GM21717 (cell line): Measurements from ENCODE around the gene PNLDC1.

ENCODE experiments used
- ATAC-seq: cut with Tn5 transposase; IDR thresholded peaks from one replicate; pipeline ENCODE4 v1.9.1; 2021; ENCODE audit warnings: mild to moderate bottlenecking, moderate library complexity; ENCODE audit not compliant: unreplicated experiment

Gene PNLDC1

GRCh38 chr6:159800141-159800865 lies at the start of gene PNLDC1:
Gene PNLDC1, plus strand, starts transcription at chr6:159800276. Its CDS starts 32 bp downstream, at chr6:159800308.
- ATAC-seq = no peak

- no peak for ATAC-seq
These were observed 48.6 kb upstream of the PNLDC1 start for GRCh38 chr6:159751448-159751847.

GRCh38 chr6:159753081-159753872 lies 46.8 kb upstream of the PNLDC1 start:
- no peak for ATAC-seq

- no peak for ATAC-seq
These were observed 45.7 kb upstream of the PNLDC1 start for GRCh38 chr6:159754401-159754800.

GRCh38 chr6:159754959-159755914 lies 44.8 kb upstream of the PNLDC1 start:
- no peak for ATAC-seq

- ATAC-seq = no peak
These were observed 43.6 kb upstream of the PNLDC1 start for GRCh38 chr6:159756508-159756907.

- no peak for ATAC-seq
These were observed 41.8 kb upstream of the PNLDC1 start for GRCh38 chr6:159758031-159759001.

- no peak for ATAC-seq
These were observed 40.4 kb upstream of the PNLDC1 start for GRCh38 chr6:159759645-159760044.

GRCh38 chr6:159760602-159761057 lies 39.4 kb upstream of the PNLDC1 start:
- no peak for ATAC-seq

- peak; percentile 1 for ATAC-seq
These were observed 38.8 kb upstream of the PNLDC1 start for GRCh38 chr6:159761129-159761872.

GRCh38 chr6:159761873-159762680 lies 38.0 kb upstream of the PNLDC1 start, which contains the start of gene ACAT2:
Gene ACAT2, plus strand, starts transcription at chr6:159762045. Its CDS starts 43 bp downstream, at chr6:159762088.
- peak; percentile 97 for ATAC-seq

- no peak for ATAC-seq
These were observed 37.3 kb upstream of the PNLDC1 start for GRCh38 chr6:159762681-159763293.

GRCh38 chr6:159766906-159767305 lies 33.2 kb upstream of the PNLDC1 start:
- no peak for ATAC-seq

- no peak for ATAC-seq
These were observed 30.6 kb upstream of the PNLDC1 start for GRCh38 chr6:159769470-159769869.

- no peak for ATAC-seq
These were observed 27.9 kb upstream of the PNLDC1 start for GRCh38 chr6:159772196-159772595.

- no peak for ATAC-seq
These were observed 22.7 kb upstream of the PNLDC1 start for GRCh38 chr6:159777240-159777904.

GRCh38 chr6:159778131-159778530 lies 21.9 kb upstream of the PNLDC1 start:
- no peak for ATAC-seq
